EL (cell line): ENCODE data around the gene RRP1.

Experiments used
- DNase-seq: peaks from one replicate; pipeline ENCODE4 v3.0.0-alpha.2; 2016

RRP1 gene

DNA sequence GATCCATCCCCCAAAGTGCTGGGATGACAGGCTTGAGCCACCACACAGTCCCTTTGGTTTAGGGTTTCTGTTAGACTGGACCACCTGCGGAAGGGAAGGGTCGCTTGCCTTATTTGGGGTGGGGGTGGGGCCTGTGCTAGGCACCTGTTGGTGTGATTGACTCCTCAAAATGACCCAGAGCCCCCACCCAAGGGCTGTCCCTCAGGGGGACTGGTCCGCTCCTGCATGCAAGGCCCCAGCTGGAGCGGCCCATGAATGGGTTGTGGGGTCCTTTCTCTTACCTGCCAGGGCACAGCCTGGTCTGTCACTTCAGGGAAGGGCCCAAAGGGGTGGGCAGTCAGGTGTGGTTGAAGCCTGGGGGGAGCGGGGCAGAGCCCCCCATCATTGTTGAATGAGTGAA is 11.4 kb upstream of the RRP1 start:
- no peak for DNase-seq

DNA sequence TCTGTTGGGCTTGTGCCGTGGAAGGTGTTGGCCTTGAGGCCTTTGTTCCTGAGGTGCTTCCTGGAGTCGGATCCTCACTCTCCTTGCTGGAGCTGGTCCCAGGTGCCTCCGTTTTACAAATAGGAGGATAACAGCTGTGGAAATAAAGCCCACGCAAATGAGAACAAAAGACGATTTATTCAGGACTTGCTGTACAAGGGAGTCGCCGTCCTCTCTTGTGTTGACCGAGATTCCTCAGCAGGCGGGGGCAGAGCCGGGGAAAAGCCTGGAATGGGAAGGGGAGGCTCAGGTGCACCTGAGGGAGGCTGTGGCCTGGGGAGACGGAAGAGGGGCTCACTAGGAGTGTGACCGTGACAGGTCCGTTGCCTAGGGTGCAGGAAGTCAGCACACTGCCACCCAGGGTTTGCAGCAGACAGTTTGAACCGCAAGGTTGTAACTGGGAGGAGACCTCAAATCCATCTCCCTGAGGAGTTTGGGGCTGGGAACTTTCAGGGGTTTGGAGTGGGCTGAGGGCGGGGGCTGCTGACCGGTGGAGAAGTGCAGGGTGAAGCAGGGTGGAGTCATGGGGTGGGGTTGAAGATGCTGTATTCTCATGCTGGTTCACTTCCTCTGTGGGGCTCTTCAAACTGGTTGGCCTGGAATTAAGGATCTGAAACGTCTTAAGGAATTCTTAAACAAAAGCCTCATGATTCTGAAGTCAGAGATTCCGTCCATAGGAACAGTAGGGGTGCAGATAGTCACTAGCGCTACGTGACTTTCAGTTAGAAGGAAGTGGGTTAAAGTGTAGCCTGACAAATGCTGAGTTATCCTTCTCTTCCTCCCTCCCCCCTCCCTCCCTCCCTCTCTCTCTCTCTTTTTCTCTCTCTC is 10.7 kb upstream of the RRP1 start:
- no peak for DNase-seq

DNA sequence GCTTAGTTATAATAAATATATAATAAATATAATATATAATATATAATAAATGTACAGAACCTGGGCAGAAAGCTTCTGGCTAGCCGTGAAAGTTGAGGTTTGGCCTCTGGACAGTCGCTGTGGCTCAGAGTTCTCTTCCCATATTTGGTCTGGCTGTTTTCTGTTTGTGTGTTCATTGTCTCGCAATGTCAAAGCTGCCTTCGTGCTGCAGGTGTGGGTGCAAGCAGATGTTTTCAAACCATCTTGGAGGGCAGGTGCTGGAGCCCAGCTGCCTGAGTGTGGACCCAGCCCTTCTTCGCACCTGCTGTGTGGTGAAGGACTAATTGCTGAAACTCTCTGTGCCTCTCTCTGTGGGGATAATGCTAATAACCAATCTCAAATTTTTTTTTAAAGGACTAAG is 9.7 kb upstream of the RRP1 start:
- DNase-seq: no peak

DNA sequence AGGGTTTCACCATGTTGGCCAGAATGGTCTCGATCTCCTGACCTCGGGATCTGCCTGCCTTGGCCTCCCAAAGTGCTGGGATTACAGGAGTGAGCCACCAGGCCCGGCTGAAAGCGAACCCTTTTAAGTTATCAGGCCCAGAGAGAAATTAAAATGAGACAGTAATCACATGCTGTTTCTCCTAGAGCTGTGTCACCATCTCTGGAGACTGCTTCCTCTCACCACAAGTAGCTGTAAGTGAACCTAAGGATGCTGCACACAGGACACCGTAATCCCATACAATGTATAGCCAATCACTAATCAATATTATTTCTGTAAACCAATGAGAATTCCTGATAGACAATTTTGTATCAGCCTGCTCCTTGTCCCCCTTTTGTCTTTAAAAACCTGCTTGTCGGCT is 7.5 kb upstream of the RRP1 start:
- DNase-seq: no peak

DNA sequence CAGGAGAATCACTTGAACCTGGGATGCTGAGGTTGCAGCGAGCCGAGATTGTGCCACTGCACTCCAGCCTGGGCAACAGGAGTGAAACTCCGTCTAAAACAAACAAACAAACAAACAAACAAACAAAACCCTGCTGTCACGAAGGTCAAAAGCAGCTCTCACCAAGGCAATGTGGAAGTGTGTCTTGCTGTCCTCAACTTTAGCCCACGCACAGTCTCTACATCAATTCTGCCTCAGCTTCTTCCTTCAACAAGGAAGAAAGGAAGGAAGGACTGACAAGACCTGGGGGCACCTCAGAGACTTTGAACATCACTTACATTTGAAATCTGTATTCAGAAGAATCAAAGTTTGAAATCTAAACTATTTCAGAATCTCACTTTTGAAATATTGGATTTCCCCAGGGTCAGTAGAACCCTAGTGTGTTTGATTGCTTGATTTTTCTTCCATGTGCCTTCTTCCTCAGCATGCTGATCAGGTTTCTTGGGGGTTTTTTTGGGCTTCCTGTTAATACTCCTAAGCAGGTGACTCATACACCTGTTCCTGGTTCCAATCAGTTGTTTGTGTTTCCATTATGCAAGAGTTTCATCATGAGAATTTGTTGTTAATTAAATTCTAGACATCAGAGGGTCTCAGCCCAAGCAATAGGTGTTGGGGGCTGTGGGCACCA is 6.8 kb upstream of the RRP1 start:
- no peak for DNase-seq

DNA sequence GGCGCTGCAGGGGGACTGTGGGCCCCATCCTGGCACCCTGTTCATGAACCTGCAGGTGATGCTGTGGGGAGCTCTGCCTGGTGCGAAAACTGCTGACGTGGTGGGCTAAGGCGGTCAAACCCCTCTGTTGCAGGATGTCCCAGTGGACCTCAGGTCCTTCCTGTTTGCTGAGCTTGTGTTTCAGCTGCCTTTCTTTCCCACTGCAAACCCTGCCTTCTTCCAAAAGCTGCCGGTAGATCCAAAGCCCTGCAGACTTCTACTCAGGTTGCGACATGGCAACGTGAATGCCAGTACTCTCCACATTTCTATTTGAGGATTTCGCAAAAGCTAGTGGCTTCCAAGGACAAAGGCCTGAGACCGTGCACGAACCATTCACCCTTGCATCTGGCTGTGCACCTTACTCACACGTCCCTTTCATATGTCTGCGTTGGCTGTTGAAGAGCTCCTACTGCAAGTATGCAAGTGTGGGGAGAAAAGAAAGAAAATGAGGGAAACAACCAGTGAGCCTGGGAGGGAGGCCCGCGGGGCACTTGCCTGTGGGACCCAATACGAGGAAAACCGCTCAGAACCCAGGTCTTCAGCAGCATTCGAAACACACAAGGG is 6.2 kb upstream of the RRP1 start:
- no peak for DNase-seq

DNA sequence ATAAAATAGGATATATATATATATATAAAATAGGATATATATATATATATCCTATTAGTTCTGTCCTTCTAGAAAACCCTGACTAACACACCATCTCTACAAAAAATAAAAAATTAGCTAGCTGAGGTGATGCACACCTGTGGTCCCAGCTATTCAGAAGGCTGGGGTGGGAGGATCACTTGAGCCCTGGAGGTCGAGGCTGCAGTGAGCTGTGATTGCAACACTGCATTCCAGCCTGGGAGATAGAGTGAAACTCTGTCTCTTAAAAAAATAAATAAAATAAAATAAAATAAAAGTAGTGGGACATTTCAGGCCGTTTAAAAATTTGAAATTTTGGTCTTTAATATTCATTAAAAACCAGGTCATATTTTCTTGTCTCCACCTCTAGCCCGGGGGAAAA is 4.2 kb upstream of the RRP1 start:
- no peak for DNase-seq

DNA sequence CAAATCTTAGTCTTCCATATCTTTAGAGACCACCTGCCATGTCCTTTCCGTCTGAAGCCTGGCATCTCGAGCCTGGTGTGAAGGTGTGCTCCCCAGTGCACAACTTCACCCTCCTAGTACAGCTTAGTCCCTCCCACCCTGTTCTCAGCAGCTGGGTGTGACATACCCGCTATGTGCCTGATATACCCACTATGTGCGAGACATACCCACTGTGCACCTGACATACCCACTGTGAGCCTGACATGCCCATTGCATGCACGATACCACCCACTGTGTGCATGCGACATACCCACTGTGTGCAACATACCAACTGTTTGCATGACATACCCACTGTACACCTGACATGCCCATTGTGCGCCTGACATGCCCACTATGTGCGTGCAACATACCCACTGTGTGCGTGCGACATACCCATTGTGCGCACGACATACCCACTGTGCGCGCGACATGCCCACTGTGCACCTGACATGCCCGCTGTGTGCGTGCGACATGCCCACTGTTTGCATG is 3.0 kb upstream of the RRP1 start:
- DNase-seq: no peak

DNA sequence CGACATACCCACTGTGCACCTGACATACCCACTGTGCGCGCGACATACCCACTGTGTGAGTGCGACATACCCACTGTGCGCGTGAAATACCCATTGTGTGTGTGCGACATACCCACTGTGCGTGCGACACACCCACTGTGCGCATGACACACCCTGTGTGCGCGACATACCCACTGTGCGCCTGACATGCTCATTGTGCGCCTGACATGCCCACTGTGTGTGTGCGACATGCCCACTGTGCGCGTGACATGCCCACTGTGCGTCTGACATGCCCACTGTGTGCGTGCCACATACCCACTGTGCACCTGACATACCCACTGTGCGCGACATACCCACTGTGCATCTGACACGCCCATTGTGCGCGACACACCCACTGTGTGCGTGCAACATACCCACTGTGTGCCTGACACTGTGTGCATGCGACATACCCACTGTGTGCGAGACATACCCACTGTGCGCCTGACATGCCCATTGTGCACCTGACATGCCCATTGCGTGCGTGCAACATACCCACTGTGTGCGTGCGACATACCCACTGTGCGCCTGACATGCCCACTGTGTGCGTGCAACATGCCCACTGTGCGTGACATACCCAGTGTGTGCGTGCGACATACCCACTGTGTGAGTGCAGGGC is 2.5 kb upstream of the RRP1 start:
- no peak for DNase-seq

DNA sequence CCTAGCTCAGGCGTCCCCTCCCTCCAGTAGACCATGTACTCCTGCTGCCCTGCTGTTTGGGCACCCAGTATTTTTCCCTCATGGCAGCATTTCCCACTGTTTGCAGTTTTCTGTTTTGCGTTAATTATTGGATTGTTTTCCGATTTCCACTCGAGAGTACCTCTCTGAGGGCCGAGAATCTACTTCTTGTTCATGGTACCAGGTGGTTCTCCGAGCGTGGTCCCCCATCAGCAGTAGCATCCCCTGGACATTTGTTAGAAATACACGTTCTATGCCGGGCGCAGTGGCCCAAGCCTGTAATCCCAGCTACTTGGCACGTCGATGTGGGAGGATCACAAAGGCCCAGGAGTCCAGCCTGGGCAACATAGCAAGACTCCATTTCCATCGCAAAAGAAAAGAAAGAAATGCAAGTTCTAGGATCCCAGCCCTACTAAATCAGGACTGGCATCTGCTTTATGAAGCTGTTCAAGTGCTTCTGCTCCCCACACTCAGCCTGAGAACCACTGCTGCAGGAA is 690 bp downstream of the RRP1 start:
- DNase-seq: no peak

DNA sequence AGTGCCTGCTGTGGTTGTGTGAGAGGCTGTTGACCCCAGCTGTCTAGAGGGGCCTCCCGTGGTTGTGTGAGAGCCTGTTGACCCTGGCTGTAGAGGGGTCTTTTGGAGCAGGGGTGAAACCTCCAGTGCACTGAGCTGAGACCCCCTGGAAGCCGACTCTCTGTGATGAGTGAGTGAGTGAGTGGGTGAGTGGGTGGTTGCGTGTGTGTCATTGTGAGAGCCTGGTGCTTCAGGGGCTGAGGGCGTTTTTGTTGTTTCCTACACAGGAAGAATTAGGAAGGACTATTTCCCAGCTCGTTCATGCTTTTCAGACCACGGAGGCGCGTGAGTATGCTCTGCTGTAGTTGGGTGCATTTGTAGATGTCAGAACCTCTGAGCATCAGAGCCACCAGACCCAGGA is 3.0 kb downstream of the RRP1 start:
- DNase-seq: no peak

DNA sequence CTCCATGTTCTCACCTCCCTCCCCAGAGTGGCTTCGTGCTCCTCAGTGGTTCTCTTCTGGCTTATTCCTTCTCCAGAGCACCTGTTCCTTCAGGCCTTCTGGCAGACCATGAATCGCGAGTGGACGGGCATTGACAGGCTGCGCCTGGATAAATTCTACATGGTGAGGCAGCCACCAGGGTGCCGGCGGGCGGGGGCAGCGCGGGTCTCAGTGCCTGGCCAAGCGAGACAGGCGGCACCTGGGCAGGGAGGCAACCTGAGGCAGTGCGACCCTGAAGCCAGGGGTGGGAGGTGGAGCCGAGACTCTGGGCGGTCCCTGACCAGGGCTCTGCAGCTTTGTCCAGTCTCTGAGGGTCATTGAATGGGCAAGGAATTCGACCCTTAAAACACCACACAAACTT is 3.9 kb downstream of the RRP1 start:
- no peak for DNase-seq

DNA sequence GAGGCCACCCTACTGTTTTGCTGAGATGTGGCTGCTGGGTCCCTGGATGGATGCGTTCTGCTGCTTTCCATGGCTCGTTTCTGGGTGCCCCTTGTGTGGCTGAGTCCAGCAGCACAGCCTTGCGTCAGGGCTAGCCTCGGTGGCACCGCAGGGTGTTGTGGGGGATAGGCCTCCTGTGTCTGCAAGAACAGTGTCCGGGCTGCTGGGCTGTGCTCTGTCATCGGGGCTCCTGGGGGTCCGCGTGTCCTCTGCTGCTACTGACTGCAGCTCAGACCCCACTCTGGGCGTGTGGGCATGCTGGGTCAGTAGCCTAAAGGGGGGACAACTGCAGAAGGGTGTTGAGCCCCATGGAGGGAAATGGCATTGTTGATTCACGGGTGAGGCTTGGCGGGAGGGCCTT is 4.9 kb downstream of the RRP1 start:
- no peak for DNase-seq

DNA sequence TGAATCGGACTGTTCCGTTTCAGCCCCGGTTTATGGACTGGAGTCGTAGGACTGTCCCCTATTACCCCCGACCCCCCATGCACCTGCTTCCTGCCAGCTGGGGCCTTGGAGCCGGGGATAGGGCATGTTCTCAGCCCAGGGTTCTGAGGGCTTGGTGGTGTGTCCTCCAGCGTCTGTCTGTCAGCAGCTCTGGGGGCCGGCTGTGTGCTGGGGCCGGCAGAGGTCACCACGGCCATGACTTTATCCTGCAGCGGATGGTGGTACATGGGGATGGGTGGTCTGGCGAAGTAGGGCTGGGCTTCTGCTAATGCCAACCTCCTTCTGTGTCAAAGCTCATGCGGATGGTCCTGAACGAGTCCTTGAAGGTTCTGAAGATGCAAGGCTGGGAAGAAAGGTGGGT is 5.5 kb downstream of the RRP1 start:
- no peak for DNase-seq

DNA sequence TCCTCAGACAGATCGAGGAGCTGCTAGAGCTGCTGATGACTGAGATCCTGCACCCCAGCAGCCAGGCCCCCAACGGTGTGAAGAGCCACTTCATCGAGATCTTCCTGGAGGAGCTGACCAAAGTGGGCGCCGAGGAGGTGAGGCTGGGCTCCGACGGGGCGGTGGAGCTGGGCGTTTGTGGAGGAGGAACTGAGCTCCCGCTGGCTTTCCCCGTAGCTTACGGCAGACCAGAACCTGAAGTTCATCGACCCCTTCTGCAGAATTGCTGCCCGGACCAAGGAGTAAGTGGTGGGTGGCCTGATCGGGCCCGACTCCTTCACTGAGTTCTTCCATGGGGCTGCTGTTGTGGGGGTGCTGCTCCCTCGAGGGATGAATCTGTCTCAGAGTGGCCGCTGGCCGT is 8.0 kb downstream of the RRP1 start:
- DNase-seq: no peak

DNA sequence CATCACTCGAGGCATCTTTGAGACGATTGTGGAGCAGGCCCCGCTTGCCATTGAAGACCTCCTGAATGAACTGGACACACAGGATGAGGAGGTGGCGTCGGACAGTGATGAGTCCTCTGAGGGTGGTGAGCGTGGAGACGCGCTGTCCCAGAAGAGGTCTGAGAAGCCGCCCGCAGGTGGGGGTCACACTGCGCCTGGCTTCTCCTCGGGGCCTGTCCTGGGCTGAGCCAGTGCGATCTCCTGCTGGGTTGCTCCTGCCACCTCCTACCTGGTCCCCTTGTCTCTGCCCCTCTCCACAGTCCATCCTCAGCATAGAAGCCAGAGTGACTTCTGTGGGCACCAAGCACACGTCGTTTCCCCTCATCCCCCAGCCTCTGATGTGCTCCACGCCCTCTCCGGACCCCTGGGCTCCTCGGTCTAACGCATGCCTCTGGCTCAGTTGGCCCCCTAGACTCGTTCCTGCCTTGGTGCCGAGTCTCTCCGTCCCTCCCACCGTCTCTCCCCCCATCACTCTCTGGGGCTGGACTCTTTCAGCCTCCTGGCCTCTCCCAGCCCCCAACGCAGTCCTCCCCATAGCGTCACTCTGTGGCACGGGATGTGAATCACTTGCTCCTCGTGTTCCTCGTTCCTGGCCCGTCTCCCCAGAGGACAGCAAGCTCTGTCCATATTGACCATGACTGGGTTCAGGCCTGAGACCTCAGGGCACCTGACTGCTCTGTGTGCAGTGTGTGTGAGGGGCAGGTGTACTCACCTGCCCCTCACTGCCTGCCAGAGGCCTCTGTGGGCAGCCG is 8.7 kb downstream of the RRP1 start:
- DNase-seq: no peak

DNA sequence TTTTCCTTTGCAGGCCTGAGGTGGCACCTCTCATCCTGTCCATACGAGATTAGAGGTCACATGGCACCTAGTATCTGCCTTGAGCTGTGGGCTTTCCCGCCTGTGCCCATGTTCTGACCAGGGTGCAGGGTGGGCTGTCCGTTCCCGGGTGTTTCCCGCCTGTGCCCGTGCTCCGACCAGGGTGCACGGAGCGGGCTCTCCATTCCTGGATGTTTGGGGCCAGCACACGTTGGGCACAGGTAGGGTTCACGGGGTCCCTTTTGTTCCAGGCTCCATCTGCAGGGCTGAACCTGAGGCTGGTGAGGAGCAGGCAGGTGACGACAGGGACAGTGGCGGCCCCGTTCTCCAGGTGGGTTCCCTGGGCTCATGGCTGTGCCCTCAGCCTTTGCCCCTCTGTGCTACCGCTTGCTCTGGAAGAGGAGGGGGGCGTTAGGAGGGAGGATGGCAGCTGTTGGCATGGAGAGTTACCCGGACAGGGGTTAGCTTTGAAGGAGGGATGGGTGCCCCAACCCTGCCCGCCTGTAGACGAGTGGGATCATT is 10.0 kb downstream of the RRP1 start:
- no peak for DNase-seq

DNA sequence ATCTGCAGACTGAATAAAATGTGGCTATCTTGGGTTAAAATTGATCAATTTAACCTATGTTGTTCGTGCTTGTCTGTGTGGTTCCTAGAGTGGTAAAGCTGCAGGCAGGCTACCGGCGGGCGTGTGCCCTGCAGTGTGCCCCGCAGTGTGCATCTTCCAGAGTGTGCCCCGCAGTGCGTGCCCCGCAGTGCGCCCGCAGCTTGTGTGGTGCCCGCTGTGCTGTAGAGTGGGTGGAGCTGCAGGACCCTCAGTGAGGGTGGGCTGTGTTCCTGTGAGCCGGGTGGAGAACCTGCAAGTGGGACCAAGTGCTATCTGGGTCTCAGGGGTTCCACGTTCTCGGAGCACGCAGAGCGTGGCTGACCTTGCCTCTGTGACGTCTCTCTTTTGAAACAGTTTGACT is 10.7 kb downstream of the RRP1 start:
- no peak for DNase-seq

DNA sequence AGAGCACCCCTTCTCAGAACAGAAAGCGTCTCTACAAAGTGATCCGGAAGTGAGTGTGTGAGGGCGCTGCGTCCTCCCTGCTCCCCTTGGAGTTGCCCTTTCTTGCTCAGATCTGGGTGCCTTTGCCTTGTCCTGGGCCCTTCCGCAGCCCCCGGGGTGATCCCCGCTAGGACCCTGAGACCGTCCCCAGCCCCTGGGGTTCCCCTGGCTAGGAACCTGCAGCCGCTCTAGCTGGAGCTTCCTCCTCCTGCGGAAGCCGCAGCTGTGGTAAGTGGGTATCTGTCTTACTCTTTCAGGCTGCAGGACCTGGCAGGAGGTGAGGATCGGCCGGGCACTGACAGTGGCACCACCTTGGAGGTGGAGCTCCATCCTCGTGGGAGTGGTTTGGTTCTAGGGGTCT is 11.2 kb downstream of the RRP1 start:
- no peak for DNase-seq

DNA sequence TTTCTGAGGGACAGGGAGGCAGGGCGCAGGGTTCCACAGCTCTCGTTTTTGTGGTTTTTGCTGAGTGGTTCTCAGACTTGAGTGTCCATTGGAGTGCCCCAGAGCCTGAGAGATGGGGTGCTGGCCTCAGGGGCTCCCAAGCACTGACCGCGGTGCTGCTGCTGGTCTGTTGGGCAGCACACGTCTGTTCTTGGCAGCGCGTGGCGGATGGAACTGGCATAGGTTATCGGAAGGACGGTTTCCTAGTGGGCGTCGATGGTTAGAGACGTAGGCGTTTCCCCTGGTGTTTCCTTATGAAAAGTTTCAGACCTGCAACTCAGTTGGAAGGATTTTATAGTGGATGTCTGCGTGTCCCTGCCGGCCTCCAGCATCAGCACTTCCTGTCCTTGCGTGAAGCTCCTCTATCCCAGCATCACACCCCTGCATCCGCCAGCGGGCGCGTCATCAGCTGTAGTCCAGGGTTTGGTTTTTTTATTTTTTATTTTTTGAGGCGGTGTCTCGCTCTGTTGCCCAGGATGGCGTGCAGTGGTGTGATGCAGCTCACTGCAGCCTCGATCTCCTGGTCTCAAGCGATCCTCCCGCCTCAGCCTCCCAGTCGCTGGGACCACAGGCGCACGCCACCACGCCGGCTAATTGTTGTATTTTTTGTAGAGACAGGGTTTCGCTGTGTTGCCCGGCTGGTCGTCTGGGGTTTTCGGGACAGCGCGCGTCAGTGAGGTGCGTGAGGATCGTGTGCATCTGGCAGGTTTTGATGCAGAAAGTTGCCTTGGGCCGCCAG is 11.8 kb downstream of the RRP1 start:
- no peak for DNase-seq

DNA sequence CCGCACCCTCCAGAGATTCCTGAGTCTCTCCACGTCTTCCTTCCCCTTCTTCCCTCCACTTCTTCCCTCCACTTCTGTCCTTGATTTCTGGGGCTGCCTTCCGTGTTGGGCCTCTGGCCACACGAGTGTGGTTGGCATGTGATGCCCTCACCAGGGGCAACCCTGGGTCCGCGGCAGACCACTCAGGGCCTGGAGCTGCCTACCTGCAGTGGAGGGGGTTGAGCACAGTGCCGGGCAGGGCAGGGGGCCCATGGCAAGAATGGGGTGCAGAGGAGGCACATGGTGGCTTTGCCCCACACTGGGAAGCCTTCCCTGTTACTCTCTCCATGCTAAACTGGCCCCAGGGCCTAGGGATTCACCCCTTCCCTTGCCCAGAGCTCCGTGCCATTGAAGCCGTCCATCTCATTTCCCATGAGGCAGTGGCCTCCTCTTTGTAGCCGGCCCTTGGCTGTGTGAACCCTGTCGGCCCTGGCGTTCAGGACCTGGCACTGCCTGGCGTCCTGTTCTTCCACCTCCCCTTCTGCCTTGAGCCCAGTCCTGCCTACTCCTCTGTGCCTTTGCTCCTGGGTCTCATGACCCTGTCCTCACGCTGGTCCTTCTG is 13.4 kb downstream of the RRP1 start:
- no peak for DNase-seq
